Measurements from ENCODE around the gene MACF1. TPM values are rescaled to one million over a fixed set of nuclear protein-coding genes. Genes with fewer than 3 reads are reported as not detected.
A peak's percentile ranks its signal among the peaks of the same experiment; 100 is the strongest.

The MACF1 gene
- total RNA-seq, 1 donor from 2014 or later, result 657 TPM

- no peak overlapping the region for H3K27ac Mint-ChIP-seq (ENCODE audit: unreplicated experiment)
- H3K36me3 Mint-ChIP-seq (ENCODE audit: unreplicated experiment), result peaks cover 1% of the 10 kb centered on the region
- DNase-seq, result no peak
- peaks cover 9% of the 10 kb centered on the region for H3K4me1 Mint-ChIP-seq (ENCODE audit: low read depth, unreplicated experiment)
- H3K9me3 Mint-ChIP-seq (ENCODE audit: unreplicated experiment), result peaks cover 4% of the 10 kb centered on the region
- no peak overlapping the region for H3K4me3 Mint-ChIP-seq (ENCODE audit: unreplicated experiment)
- H3K27me3 Mint-ChIP-seq (ENCODE audit: unreplicated experiment), result peaks cover 3% of the 10 kb centered on the region
- TF ChIP-seq CTCF (IDR thresholded peaks at IDR 0.05; ENCODE audit: partially characterized antibody, unreplicated experiment), result no peak
Observed at GRCh38 chr1:39283858-39284257, 79.4 kb downstream of the MACF1 start.

GRCh38 chr1:39287541-39287940 lies 83.0 kb downstream of the MACF1 start:
- H3K9me3 Mint-ChIP-seq (ENCODE audit: unreplicated experiment), result peaks cover 9% of the 10 kb centered on the region
- peaks cover under 1% of the 10 kb centered on the region for H3K4me1 Mint-ChIP-seq (ENCODE audit: low read depth, unreplicated experiment)
- TF ChIP-seq CTCF (IDR thresholded peaks at IDR 0.05; ENCODE audit: partially characterized antibody, unreplicated experiment), result no peak
- DNase-seq, result no peak
- H3K36me3 Mint-ChIP-seq (ENCODE audit: unreplicated experiment), result peaks cover 5% of the 10 kb centered on the region
- H3K27ac Mint-ChIP-seq (ENCODE audit: unreplicated experiment), result no peak overlapping the region
- H3K4me3 Mint-ChIP-seq (ENCODE audit: unreplicated experiment), result no peak overlapping the region
- H3K27me3 Mint-ChIP-seq (ENCODE audit: unreplicated experiment), result peaks cover 3% of the 10 kb centered on the region

GRCh38 chr1:39288735-39289465 lies 84.4 kb downstream of the MACF1 start:
- TF ChIP-seq CTCF (IDR thresholded peaks at IDR 0.05; ENCODE audit: partially characterized antibody, unreplicated experiment), result no peak
- H3K4me1 Mint-ChIP-seq (ENCODE audit: low read depth, unreplicated experiment), result no peaks in the 10 kb centered on the region
- DNase-seq, result no peak
- H3K27ac Mint-ChIP-seq (ENCODE audit: unreplicated experiment), result peak overlapping the region; percentile 4
- H3K36me3 Mint-ChIP-seq (ENCODE audit: unreplicated experiment), result peaks cover 5% of the 10 kb centered on the region
- peaks cover 1% of the 10 kb centered on the region for H3K27me3 Mint-ChIP-seq (ENCODE audit: unreplicated experiment)
- no peak overlapping the region for H3K4me3 Mint-ChIP-seq (ENCODE audit: unreplicated experiment)
- H3K9me3 Mint-ChIP-seq (ENCODE audit: unreplicated experiment), result peaks cover 8% of the 10 kb centered on the region

GRCh38 chr1:39292401-39292800 lies 87.9 kb downstream of the MACF1 start:
- Mint-ChIP-seq H3K27ac (ENCODE audit: unreplicated experiment) (no peak overlapping the region), H3K36me3 (ENCODE audit: unreplicated experiment) (peaks cover 13% of the 10 kb centered on the region), H3K4me3 (ENCODE audit: unreplicated experiment) (no peak overlapping the region)

More at GRCh38 chr1:39292401-39292800, 87.9 kb downstream of the MACF1 start:
- peaks cover 1% of the 10 kb centered on the region for H3K27me3 Mint-ChIP-seq (ENCODE audit: unreplicated experiment)
- DNase-seq, result no peak
- no peaks in the 10 kb centered on the region for H3K4me1 Mint-ChIP-seq (ENCODE audit: low read depth, unreplicated experiment)
- H3K9me3 Mint-ChIP-seq (ENCODE audit: unreplicated experiment), result peaks cover 7% of the 10 kb centered on the region
- TF ChIP-seq CTCF (IDR thresholded peaks at IDR 0.05; ENCODE audit: partially characterized antibody, unreplicated experiment), result no peak
